Panc1 (cell line): ENCODE results near the gene CTNNBIP1.

ENCODE experiments used
- CTCF ChIP-seq: fragments of 450-650 bp; IDR thresholded peaks from 2 replicates; pipeline ENCODE4 v1.5.1; 2017; ENCODE audit warnings: mild to moderate bottlenecking
- POLR2AphosphoS5 ChIP-seq: IDR thresholded peaks from 2 replicates; pipeline ENCODE4 v1.6.1; 2012; ENCODE audit warnings: mild to moderate bottlenecking, low read depth, low read length, moderate library complexity
- TCF7L2 ChIP-seq: IDR thresholded peaks from 2 replicates; pipeline ENCODE4 v1.6.1; 2011; ENCODE audit warnings: mild to moderate bottlenecking, low read depth, low read length, inconsistent platforms
- TF ChIP-seq, protein P1 (sequence below), 2 experiments: IDR thresholded peaks; 2 replicates each; pipeline ENCODE4 v1.6.1; 2011 to 2012; ENCODE audit warnings: low read depth in 2 of 2, control low read depth in 1 of 2, low read length in 1 of 2, mild to moderate bottlenecking in 1 of 2, moderate library complexity in 1 of 2; ENCODE audit not compliant: insufficient read depth in 1 of 2

DNA sequence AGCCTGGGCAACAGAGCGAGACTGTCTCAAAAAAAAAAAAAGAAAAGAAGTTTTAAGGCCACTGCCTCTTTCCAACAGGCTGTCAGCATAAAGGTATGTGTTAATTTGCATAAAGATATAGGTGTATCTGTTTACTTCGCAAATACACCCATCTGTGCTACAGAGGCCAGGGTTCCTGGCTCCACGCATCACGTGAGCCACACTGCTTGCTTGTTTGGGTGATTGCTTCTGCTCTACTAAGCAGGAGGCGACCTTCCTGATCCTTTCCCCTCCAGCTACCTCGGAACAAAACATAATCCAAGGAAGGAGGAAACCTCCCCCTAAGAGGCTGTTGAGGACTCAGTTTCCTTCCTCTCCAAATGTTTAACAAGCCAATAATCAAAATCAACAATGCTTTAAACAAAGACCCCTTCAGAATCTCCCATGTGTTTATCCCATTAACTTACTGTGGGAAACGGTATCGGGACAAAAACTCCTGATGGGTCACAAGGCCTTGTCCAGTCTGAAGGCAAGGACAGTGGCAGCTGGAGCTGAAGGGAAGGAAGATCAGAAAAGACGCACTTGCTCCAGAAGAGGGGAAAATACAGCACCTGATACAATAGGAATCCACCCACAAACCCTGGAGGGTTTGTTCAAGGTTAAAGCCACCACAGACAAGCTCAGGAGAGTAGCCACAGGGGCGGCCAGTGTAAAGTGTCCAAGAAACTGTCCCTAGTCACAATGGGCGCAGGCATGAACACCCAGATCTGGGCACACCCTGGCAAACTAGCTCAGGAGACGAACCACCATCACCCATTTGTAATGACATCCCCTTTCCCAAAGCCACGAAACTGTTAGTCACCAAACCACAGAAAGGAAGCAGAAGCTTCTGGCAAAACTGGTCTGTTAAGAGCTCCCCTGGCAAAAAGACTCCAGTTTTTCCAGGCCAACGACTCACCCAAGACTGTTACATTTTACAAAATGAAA is 17.2 kb downstream of the CTNNBIP1 start:
- TF ChIP-seq CTCF, result no peak
- TF ChIP-seq TCF7L2, result no peak
- TF ChIP-seq, protein P1, sequence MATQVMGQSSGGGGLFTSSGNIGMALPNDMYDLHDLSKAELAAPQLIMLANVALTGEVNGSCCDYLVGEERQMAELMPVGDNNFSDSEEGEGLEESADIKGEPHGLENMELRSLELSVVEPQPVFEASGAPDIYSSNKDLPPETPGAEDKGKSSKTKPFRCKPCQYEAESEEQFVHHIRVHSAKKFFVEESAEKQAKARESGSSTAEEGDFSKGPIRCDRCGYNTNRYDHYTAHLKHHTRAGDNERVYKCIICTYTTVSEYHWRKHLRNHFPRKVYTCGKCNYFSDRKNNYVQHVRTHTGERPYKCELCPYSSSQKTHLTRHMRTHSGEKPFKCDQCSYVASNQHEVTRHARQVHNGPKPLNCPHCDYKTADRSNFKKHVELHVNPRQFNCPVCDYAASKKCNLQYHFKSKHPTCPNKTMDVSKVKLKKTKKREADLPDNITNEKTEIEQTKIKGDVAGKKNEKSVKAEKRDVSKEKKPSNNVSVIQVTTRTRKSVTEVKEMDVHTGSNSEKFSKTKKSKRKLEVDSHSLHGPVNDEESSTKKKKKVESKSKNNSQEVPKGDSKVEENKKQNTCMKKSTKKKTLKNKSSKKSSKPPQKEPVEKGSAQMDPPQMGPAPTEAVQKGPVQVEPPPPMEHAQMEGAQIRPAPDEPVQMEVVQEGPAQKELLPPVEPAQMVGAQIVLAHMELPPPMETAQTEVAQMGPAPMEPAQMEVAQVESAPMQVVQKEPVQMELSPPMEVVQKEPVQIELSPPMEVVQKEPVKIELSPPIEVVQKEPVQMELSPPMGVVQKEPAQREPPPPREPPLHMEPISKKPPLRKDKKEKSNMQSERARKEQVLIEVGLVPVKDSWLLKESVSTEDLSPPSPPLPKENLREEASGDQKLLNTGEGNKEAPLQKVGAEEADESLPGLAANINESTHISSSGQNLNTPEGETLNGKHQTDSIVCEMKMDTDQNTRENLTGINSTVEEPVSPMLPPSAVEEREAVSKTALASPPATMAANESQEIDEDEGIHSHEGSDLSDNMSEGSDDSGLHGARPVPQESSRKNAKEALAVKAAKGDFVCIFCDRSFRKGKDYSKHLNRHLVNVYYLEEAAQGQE (IDR thresholded peaks at IDR 0.05; ENCODE audit: insufficient read depth in 1 of 2, low read depth in 2 of 2, low read length in 1 of 2), result no peak
- no peak for TF ChIP-seq POLR2AphosphoS5
